Lung (tissue), 12 donors: ENCODE data around the gene KIAA1191. TPM values are rescaled to one million over a fixed set of nuclear protein-coding genes. Genes with fewer than 3 reads are reported as not detected.

ENCODE experiments used
- ATAC-seq: fragments of 200-7000 bp; cut with Tn5 transposase; one replicate; pipeline ENCODE4 v1.9.1; 2020; ENCODE audit warnings: moderate number of reproducible peaks; ENCODE audit not compliant: insufficient read depth, low FRiP score
- DNase-seq, 3 donors: peaks; one replicate each; pipeline ENCODE4 v3.0.0-alpha.2; 2013 to 2017
- H3K27ac ChIP-seq, 2 donors: one replicate each; pipeline ENCODE4 v1.5.1; 2013; ENCODE audit warnings: mild to moderate bottlenecking in 2 of 2, moderate library complexity in 2 of 2, control low read depth in 1 of 2, inconsistent platforms in 1 of 2, low read depth in 1 of 2, low read length in 1 of 2
- H3K27me3 ChIP-seq, 3 donors: one replicate each; pipeline ENCODE4 v1.5.1; 2013; ENCODE audit warnings: low read length in 2 of 3; ENCODE audit not compliant: control insufficient read depth in 3 of 3, insufficient read depth in 3 of 3
- H3K36me3 ChIP-seq, 4 donors: one replicate each; pipeline ENCODE4 v1.5.1; 2013; ENCODE audit warnings: low read length in 4 of 4, mild to moderate bottlenecking in 1 of 4, moderate library complexity in 1 of 4; ENCODE audit not compliant: control insufficient read depth in 4 of 4, insufficient read depth in 4 of 4
- H3K4me1 ChIP-seq, 5 donors: one replicate each; pipeline ENCODE4 v1.5.1; 2013; ENCODE audit warnings: low read length in 5 of 5, mild to moderate bottlenecking in 2 of 5, moderate library complexity in 1 of 5; ENCODE audit not compliant: control insufficient read depth in 5 of 5, insufficient read depth in 5 of 5
- H3K4me3 ChIP-seq: one replicate; pipeline ENCODE4 v1.5.1; 2013; ENCODE audit warnings: mild to moderate bottlenecking, control low read depth, moderate library complexity
- H3K9ac ChIP-seq, 2 donors: one replicate each; pipeline ENCODE4 v1.5.1; 2013; ENCODE audit warnings: low read length in 2 of 2, control low read depth in 1 of 2; ENCODE audit not compliant: insufficient read depth in 1 of 2
- H3K9me3 ChIP-seq, 4 donors: one replicate each; pipeline ENCODE4 v1.5.1; 2013; ENCODE audit warnings: low read length in 3 of 4, mild to moderate bottlenecking in 1 of 4, moderate library complexity in 1 of 4; ENCODE audit not compliant: control insufficient read depth in 4 of 4, insufficient read depth in 3 of 4
- WGBS, 2 donors: extraction: QIAGEN DNeasy Blood & Tissue Kit; methylation state at CpG; one replicate each; pipeline ENCODE4 v1.1.7; 2013; 5-methylcytosine and 5-hydroxymethylcytosine counted together
- polyA plus RNA-seq, 2 donors: library from polyadenylated mRNA; stranded (reverse); fragments of 200-250 nt; gene quantifications; one replicate each; pipeline ENCODE4 v1.2.1, GENCODE V29; 2013
- total RNA-seq, 2 donors: library from RNA; depleted of rRNA in 1 of 2; stranded (reverse); fragments of >200 nt in 1 of 2; gene quantifications; one replicate each; pipeline ENCODE4 v1.2.1, GENCODE V29; 2014 to 2021
- TF ChIP-seq, protein P1 (sequence below): IDR thresholded peaks from 2 replicates; pipeline ENCODE4 v1.5.1; 2012; ENCODE audit warnings: mild to moderate bottlenecking; ENCODE audit errors: control extremely low read depth, extremely low read depth
- donor health status: control.
- donor health status: control.
- donor health status: Bipolar disorder and iron deficiency.
- donor health status: healthy.
- donor health status: DM: yes; HTN: yes; CAD: no.

The KIAA1191 gene
- total and polyA plus RNA-seq, 4 donors, result 41.0 to 78.1 (median 61.8) TPM

DNA sequence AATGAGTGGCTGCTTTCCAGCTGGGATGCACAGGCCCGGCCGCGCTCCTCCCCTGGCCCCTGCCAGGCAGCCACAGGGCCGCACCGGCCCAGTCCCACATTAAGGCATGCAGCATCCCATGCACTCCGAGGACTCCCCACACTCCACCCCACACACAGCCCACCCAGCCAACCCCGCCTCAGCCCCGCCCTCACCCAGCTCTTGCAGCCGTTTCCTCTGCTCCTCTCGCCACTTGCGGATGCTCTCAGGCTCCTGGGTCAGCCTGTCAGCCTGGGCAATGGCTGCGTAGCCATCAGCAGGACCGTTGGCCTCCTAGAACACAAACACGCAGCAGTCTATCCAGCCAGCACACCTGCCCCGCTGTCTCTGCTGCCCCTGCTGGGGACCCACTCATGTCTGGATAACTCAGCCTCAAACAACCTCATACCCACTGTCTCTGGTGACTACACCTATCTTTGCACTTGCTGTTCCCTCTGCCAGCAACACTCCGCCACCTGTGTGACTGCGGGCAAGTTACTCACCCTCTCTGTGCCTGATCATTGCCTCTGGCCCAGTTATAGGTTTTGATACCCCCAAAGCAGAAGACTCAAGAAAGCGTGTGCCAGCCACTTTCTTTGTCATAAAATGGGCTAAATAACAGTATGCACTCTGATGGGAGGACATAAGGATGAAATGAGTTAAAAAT, 36.3 kb upstream of the KIAA1191 start:
- DNase-seq, result no peak

DNA sequence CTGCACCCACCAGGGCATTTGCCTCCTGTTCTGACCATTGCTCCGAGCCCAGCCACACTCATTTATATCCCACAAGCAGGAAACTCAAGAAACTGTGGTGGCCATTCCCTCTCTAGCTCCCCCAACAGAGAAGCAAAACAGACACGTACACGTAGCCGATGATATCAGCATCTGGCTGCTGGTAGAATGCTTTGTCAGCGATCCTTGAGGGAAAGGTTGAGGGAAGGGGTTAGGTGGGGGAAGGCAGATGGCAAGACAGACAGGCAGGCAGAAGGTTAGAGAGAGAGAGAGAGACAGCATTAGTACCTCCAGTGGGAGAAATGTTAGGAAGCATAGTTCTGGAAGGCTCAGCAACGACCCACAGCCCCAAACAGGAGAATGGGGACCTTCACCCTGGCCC, 34.8 kb upstream of the KIAA1191 start:
- WGBS, 2 donors, result 83 to 84% methylated on average over 6 of the region's 6 CpGs
- TF ChIP-seq, protein P1, sequence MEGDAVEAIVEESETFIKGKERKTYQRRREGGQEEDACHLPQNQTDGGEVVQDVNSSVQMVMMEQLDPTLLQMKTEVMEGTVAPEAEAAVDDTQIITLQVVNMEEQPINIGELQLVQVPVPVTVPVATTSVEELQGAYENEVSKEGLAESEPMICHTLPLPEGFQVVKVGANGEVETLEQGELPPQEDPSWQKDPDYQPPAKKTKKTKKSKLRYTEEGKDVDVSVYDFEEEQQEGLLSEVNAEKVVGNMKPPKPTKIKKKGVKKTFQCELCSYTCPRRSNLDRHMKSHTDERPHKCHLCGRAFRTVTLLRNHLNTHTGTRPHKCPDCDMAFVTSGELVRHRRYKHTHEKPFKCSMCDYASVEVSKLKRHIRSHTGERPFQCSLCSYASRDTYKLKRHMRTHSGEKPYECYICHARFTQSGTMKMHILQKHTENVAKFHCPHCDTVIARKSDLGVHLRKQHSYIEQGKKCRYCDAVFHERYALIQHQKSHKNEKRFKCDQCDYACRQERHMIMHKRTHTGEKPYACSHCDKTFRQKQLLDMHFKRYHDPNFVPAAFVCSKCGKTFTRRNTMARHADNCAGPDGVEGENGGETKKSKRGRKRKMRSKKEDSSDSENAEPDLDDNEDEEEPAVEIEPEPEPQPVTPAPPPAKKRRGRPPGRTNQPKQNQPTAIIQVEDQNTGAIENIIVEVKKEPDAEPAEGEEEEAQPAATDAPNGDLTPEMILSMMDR, result no peak

More for the DNA sequence above, 36.3 kb upstream of the KIAA1191 start:
- no peak for ATAC-seq
- no peak overlapping the region for H3K4me3 ChIP-seq
- H3K27ac ChIP-seq, result no peak overlapping the region
- WGBS, 2 donors, result 94 to 95% methylated on average over 18 of the region's 18 CpGs
- TF ChIP-seq, protein P1, result no peak
- H3K9me3 ChIP-seq, result no peaks in the 10 kb centered on the region
- H3K4me1 ChIP-seq, result peaks cover 0 to 19% (median 0%) of the 10 kb centered on the region in 5 donors
- no peaks in the 10 kb centered on the region for H3K27me3 ChIP-seq
- no peak overlapping the region for H3K9ac ChIP-seq
- H3K36me3 ChIP-seq, result peaks cover 0 to 35% (median 4%) of the 10 kb centered on the region in 4 donors

DNA sequence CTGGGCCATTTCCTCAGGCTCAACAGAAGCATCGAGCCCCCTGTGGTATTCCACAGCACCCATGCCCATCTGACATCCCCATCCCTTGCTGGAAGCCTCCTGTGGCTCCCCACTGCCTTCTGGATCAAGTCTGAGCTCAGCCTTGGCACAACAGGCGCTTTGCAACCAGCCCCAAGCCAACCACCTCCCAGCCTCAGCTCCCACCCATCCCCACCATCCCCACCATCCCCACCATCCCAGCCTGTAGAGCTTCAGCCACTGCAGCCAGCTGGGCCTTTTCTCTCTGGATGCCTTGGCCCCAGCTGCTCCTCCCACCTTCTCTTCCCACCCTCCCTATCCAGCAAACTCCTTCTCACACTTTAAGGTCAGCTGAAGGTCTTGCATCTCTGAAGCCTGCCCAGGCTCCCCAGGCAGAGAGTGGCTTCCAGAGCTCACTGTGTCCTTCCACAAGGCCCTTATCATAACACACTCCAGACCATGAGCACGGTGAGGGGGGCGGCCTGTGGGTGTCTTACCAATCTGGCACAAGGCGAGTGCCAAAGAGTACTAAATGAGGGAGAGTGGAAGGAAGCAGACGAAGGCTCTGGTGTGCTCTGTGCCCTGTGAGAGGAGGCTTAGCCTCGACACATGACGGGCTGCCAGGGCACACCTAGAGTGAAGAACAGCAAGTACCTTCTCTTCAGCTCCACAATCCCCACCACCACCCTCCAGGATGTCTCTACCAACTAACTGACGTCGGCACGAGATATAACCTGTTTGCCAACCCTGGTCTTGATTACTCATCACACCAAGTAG, 33.5 kb upstream of the KIAA1191 start:
- TF ChIP-seq, protein P1, result no peak
- no peak overlapping the region for H3K9ac ChIP-seq
- H3K36me3 ChIP-seq, result peaks cover 11 to 49% (median 11%) of the 10 kb centered on the region in 4 donors
- no peaks in the 10 kb centered on the region for H3K9me3 ChIP-seq
- WGBS, 2 donors, result 81 to 82% methylated on average over 11 of the region's 11 CpGs
- peaks cover 0 to 19% (median 0%) of the 10 kb centered on the region in 5 donors for H3K4me1 ChIP-seq
- no peak overlapping the region for H3K4me3 ChIP-seq
- H3K27ac ChIP-seq, result peak overlapping the region in 1 of 2 donors; percentile 0
- ATAC-seq, result no peak
- H3K27me3 ChIP-seq, result no peaks in the 10 kb centered on the region
- peak; percentile 83 to 94 (median 92) for DNase-seq

More for the DNA sequence above, 34.8 kb upstream of the KIAA1191 start:
- ATAC-seq (no peak), DNase-seq (peak in 2 of 3 donors; percentile 51 to 55)
- Histone ChIP-seq H3K27me3 (no peaks in the 10 kb centered on the region), H3K4me1 (peaks cover 0 to 19% (median 0%) of the 10 kb centered on the region in 5 donors), H3K36me3 (peaks cover 4 to 46% (median 9%) of the 10 kb centered on the region in 4 donors), H3K9ac (no peak overlapping the region), H3K9me3 (no peaks in the 10 kb centered on the region), H3K4me3 (no peak overlapping the region), H3K27ac (no peak overlapping the region)
